NCI-H2029 treated with DMSO at 0.1 percent for 48 hours (cell line): ENCODE data around the gene DDX53.

ENCODE experiments used
- DNase-seq: peaks from one replicate; lab custom pipeline; 2025; lab: John Stamatoyannopoulos, UW

Gene DDX53

GRCh38 chrX:23052324-23052723 is 52.6 kb downstream of the DDX53 start:
- no peak for DNase-seq
